GM21786 (cell line): Measurements from ENCODE around the gene DUSP15.
"Not testable (repeated sequence)": the region's sequence is repeated elsewhere in the genome, so short reads cannot be mapped to it uniquely, and the experiment has no call there.

ENCODE experiments used
- ATAC-seq: cut with Tn5 transposase; IDR thresholded peaks from one replicate; pipeline ENCODE4 v1.9.1; 2021; ENCODE audit not compliant: unreplicated experiment

The DUSP15 gene

GRCh38 chr20:31869942-31870725, at the start of gene DUSP15, which contains the start of gene TTLL9:
Gene DUSP15 (minus strand): TSS chr20:31870527. CDS start chr20:31870337, 190 bp downstream.
Gene TTLL9 (plus strand): TSS chr20:31870634. CDS start chr20:31871127, 493 bp downstream.
- no peak for ATAC-seq

GRCh38 chr20:31919410-31920155, 49.3 kb upstream of the DUSP15 start:
- ATAC-seq: no peak

GRCh38 chr20:31918466-31919105, 48.3 kb upstream of the DUSP15 start:
- ATAC-seq: no peak

GRCh38 chr20:31917962-31918412, 47.7 kb upstream of the DUSP15 start:
- not testable (repeated sequence) for ATAC-seq

- no peak for ATAC-seq
Observed at GRCh38 chr20:31916708-31917107, 46.4 kb upstream of the DUSP15 start.

- no peak for ATAC-seq
Observed at GRCh38 chr20:31915491-31916280, 45.4 kb upstream of the DUSP15 start.

- no peak for ATAC-seq
Observed at GRCh38 chr20:31914170-31914569, 43.8 kb upstream of the DUSP15 start.

- no peak for ATAC-seq
Observed at GRCh38 chr20:31913431-31914157, 43.3 kb upstream of the DUSP15 start.

GRCh38 chr20:31910071-31910803, 39.9 kb upstream of the DUSP15 start:
- ATAC-seq: no peak

GRCh38 chr20:31909253-31910070, 39.1 kb upstream of the DUSP15 start:
- no peak for ATAC-seq

- no peak for ATAC-seq
Observed at GRCh38 chr20:31908424-31908823, 38.1 kb upstream of the DUSP15 start.

- no peak for ATAC-seq
Observed at GRCh38 chr20:31908016-31908415, 37.7 kb upstream of the DUSP15 start.

GRCh38 chr20:31907046-31907445, 36.7 kb upstream of the DUSP15 start:
- no peak for ATAC-seq

GRCh38 chr20:31906001-31906400, 35.7 kb upstream of the DUSP15 start:
- no peak for ATAC-seq

- no peak for ATAC-seq
Observed at GRCh38 chr20:31903627-31904386, 33.5 kb upstream of the DUSP15 start.

GRCh38 chr20:31901615-31902014, 31.3 kb upstream of the DUSP15 start:
- no peak for ATAC-seq

GRCh38 chr20:31897541-31897940, 27.2 kb upstream of the DUSP15 start:
- no peak for ATAC-seq

GRCh38 chr20:31896049-31896448, 25.7 kb upstream of the DUSP15 start:
- no peak for ATAC-seq
